HEK293T (cell line): ENCODE measurements around the gene BACH2.

ENCODE experiments used
- CTCF ChIA-PET: fragments of 350-600 bp; formaldehyde crosslinking; extraction: SDS; loops from one replicate; lab custom pipeline; 2021; ENCODE audit warnings: antibody characterized with exemption, inconsistent platforms; lab: Yijun Ruan, JAX
- POLR2A ChIA-PET: fragments of 350-600 bp; formaldehyde crosslinking; extraction: SDS; loops from one replicate; lab custom pipeline; 2020; ENCODE audit warnings: antibody characterized with exemption, inconsistent platforms; lab: Yijun Ruan, JAX
- DNase-seq: peaks from one replicate; pipeline ENCODE4 v3.0.0; 2012; ENCODE audit warnings: mixed read lengths; ENCODE audit errors: extremely low spot score
- ARNT ChIP-seq: fragments of 450-650 bp; IDR thresholded peaks from 2 replicates; pipeline ENCODE4 v1.6.1; 2017; ENCODE audit warnings: mild to moderate bottlenecking
- BHLHE40 ChIP-seq: fragments of 450-650 bp; IDR thresholded peaks from 2 replicates; pipeline ENCODE4 v1.6.1; 2016; ENCODE audit warnings: mild to moderate bottlenecking, moderate library complexity, borderline replicate concordance
- CTBP1 ChIP-seq: fragments of 450-650 bp; IDR thresholded peaks from 2 replicates; pipeline ENCODE4 v1.6.1; 2016; ENCODE audit warnings: borderline replicate concordance
- ELF4 ChIP-seq: fragments of 450-650 bp; IDR thresholded peaks from 2 replicates; pipeline ENCODE4 v1.6.1; 2017; ENCODE audit warnings: antibody characterized with exemption
- FOXA1 ChIP-seq: fragments of 450-650 bp; IDR thresholded peaks from 2 replicates; pipeline ENCODE4 v1.6.1; 2016; ENCODE audit warnings: mild to moderate bottlenecking
- FOXK2 ChIP-seq: fragments of 450-650 bp; IDR thresholded peaks from 2 replicates; pipeline ENCODE4 v1.6.1; 2016; ENCODE audit warnings: mild to moderate bottlenecking
- FOXM1 ChIP-seq: fragments of 450-650 bp; IDR thresholded peaks from 2 replicates; pipeline ENCODE4 v1.6.1; 2017; ENCODE audit warnings: mild to moderate bottlenecking, borderline replicate concordance
- HDGF ChIP-seq: fragments of 450-650 bp; IDR thresholded peaks from 2 replicates; pipeline ENCODE4 v1.6.1; 2017; ENCODE audit warnings: antibody characterized with exemption, borderline replicate concordance
- L3MBTL2 ChIP-seq: fragments of 450-650 bp; conservative IDR thresholded peaks from 2 replicates; pipeline ENCODE4 v1.6.1; 2016; ENCODE audit warnings: mild to moderate bottlenecking
- LEF1 ChIP-seq: fragments of 450-650 bp; IDR thresholded peaks from 2 replicates; pipeline ENCODE4 v1.6.1; 2017; ENCODE audit warnings: mild to moderate bottlenecking, borderline replicate concordance
- NFRKB ChIP-seq: fragments of 450-650 bp; IDR thresholded peaks from 2 replicates; pipeline ENCODE4 v1.6.1; 2016; ENCODE audit warnings: mild to moderate bottlenecking, moderate library complexity
- PKNOX1 ChIP-seq: fragments of 450-650 bp; IDR thresholded peaks from 2 replicates; pipeline ENCODE4 v1.6.1; 2016
- SP1 ChIP-seq: fragments of 450-650 bp; IDR thresholded peaks from 2 replicates; pipeline ENCODE4 v1.6.1; 2017
- SUZ12 ChIP-seq: fragments of 450-650 bp; IDR thresholded peaks from 2 replicates; pipeline ENCODE4 v1.6.1; 2016; ENCODE audit warnings: mild to moderate bottlenecking
- TARDBP ChIP-seq: fragments of 450-650 bp; IDR thresholded peaks from 2 replicates; pipeline ENCODE4 v1.6.1; 2016
- ZNF384 ChIP-seq: fragments of 450-650 bp; IDR thresholded peaks from 2 replicates; pipeline ENCODE4 v1.6.1; 2016

Gene BACH2

DNA sequence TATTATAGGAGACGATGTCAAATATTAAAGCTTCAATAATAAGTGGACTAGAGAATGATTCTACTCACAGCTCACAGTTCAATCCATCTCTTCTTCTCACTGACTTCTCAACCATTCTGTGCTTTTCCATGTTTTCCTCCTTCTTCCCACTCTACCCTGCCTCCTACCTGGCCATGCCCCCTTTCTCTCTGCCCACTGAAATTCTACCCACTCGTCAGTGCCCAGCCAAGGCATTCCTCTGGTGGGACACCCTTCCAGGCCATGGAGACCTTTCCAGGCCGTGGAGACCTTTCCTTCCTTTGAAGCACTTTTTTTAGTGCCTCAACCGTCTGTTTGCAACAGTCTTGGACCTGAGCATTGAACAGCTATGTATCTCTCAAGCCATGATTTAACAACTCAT, 18.5 kb downstream of the BACH2 start:
- DNase-seq, result no peak
- ChIA-PET CTCF (interaction anchor here (0.8 kb wide), 1 partner anchor 338 kb away, joined by 5 read pairs; no protein-coding TSS in a partner anchor), POLR2A (no interaction called here)
- TF ChIP-seq FOXA1 (no peak), FOXK2 (no peak), SP1 (no peak), TARDBP (no peak), LEF1 (no peak), HDGF (no peak), BHLHE40 (no peak), SUZ12 (no peak), ELF4 (no peak), ARNT (no peak), PKNOX1 (no peak), NFRKB (no peak)

DNA sequence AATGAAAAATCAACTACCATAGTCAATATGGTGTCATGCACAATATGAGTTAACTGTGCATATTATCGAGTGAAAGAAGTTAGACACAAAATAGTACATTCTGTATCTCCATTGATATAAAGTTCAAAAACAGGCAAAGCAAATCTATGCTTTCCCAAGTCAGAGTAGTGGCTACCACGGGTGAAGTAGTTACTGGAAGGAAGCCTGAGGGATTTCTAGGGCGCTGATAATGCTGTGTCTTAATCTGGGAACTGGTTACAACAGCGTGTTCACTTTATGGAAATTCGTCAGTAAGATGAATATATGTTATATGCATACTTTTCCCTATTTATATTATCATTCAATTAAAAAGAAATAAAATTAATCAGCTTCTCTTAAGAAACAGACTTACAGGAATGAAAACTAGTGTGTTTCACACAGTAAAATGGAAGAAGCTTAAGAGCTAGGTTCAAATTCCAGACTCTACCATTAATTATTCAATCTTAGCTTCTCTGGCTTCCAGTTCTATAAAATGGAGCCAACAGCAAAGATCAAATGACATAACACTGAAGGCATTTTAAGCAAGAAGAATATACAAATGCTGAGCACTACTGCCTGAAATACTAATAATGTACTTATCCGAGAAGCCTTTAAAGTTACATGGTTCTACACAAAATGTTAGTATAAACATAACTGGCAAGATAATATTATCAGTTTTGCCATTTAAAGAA, 19.2 kb downstream of the BACH2 start:
- POLR2A ChIA-PET, result no interaction called here
- CTCF ChIA-PET, result interaction anchor here (0.8 kb wide), 1 partner anchor 337 kb away, joined by 5 read pairs; no protein-coding TSS in a partner anchor
- TF ChIP-seq ELF4 (no peak), FOXM1 (no peak), FOXK2 (no peak), PKNOX1 (no peak)
- no peak for DNase-seq

DNA sequence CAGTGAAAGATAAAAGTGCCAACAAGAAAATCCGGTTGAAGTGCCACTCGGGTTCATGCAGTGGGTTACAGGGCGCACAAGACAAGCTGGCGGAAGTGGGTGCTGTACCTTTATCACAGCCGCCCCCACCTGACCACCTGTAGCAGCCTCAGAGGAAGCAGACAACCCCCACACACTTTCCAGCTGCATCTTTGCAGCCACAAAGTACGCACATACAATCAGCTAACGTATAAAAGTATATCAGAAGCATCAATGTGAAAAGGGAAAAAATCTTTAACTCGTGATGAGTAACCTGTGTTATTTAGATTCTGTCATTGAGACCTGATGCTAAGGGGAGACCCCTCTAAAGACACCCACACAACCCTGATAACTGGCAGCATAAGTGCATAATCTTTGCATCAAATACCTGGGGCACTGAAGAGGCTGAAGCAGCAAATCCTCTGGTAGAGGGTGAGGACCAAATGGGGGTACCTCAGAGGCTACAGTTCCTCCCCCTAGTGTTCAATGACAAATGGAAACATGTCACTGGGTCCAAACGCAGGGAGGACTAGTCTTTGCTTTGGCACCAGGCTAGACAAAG, 22.1 kb downstream of the BACH2 start:
- ChIA-PET CTCF (interaction anchor here (1.0 to 1.3 kb wide), 4 partner anchors 10 to 57 kb away, joined by 3 to 4 read pairs (median 3); no protein-coding TSS in a partner anchor), POLR2A (interaction anchor here (0.8 kb wide), 1 partner anchor 56 kb away, joined by 3 read pairs; no protein-coding TSS in a partner anchor)
- no peak for DNase-seq
- no peak for TF ChIP-seq FOXM1
- no peak for TF ChIP-seq ARNT
- no peak for TF ChIP-seq HDGF
- no peak for TF ChIP-seq BHLHE40
- TF ChIP-seq NFRKB, result no peak
- no peak for TF ChIP-seq PKNOX1
- no peak for TF ChIP-seq SP1

DNA sequence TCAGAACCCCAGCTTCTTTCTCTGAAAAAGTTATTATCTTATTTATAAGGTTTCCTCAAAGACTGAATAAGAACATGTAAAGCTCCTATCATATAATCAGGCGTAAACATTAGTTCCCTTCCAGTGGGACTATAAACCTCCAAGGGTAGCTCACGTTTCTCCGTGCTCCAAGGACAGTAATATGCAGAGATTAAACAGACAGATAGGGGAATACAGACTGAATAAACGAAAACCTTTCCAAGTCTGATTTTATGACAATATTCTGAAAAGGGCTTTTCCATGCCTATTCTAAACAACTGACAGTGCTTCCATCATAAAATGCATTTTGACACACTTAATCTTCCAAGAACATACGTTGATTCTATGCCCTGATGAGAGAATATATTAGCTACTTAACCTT, 22.8 kb downstream of the BACH2 start:
- no peak for DNase-seq
- TF ChIP-seq HDGF (no peak), CTBP1 (no peak), L3MBTL2 (no peak), SUZ12 (no peak), ARNT (no peak), BHLHE40 (no peak)
- ChIA-PET CTCF (interaction anchor here (1.0 to 1.3 kb wide), 4 partner anchors 10 to 56 kb away, joined by 3 to 4 read pairs (median 3); no protein-coding TSS in a partner anchor), POLR2A (interaction anchor here (0.8 kb wide), 1 partner anchor 55 kb away, joined by 3 read pairs; no protein-coding TSS in a partner anchor)

DNA sequence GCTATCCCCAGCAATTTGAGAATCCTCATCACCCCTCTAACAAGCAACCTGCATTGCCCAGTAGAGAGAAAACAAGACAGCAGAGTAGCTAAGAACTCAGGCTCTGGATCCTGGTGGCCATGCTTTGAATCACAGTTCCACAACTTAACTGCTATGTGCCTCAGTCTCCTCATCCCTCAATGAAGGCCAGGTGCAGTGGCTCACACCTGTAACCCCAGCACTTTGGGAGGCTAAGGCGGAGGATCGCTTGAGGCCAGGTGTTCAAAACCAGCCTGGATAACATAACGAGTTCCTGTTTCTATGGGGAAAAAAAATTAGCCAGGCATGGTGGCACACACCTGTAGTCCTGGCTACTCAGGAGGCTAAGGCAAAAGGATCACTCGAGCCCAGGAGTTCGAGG, 23.7 kb downstream of the BACH2 start:
- TF ChIP-seq HDGF, result no peak
- no peak for TF ChIP-seq NFRKB
- TF ChIP-seq L3MBTL2, result no peak
- no peak for TF ChIP-seq ZNF384
- no peak for TF ChIP-seq LEF1
- TF ChIP-seq FOXK2, result no peak
- no peak for TF ChIP-seq BHLHE40
- TF ChIP-seq TARDBP, result no peak
- TF ChIP-seq SUZ12, result no peak
- no peak for TF ChIP-seq PKNOX1
- no peak for TF ChIP-seq ELF4
- TF ChIP-seq ARNT, result no peak
- no peak for TF ChIP-seq CTBP1
- no peak for TF ChIP-seq SP1
- TF ChIP-seq FOXA1, result no peak
- no peak for TF ChIP-seq FOXM1
- ChIA-PET CTCF (interaction anchor here (1.3 kb wide), 2 partner anchors 55 to 117 kb away, joined by 3 read pairs; no protein-coding TSS in a partner anchor), POLR2A (no interaction called here)
- no peak for DNase-seq

DNA sequence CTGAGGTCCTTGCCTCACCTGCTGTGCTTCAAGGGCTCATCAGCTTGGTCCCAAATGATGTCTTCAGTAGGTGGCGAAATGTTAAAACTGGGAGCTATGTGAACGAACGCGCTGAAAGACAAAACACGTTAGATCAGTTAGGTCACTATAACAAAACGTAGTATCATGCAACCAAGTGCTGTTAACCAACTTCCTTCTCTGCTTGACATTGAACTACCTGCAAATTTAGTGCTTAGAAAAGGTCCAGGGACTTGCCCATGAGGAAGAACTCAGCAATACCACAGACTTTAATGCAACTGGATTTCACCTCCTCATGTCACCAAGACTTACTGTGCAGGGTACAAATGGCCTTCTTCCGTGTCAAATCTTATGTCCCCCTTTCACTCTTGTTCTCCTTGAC, 24.8 kb downstream of the BACH2 start:
- POLR2A ChIA-PET, result no interaction called here

More for the DNA sequence above, 24.8 kb downstream of the BACH2 start:
- DNase-seq, result no peak
- TF ChIP-seq HDGF, result no peak
- no peak for TF ChIP-seq TARDBP
- no peak for TF ChIP-seq CTBP1
- TF ChIP-seq L3MBTL2, result no peak
- CTCF ChIA-PET, result no interaction called here
